HG02759 (cell line): ENCODE results near the gene TPCN1.
"Not testable (repeated sequence)": the region's sequence is repeated elsewhere in the genome, so short reads cannot be mapped to it uniquely, and the experiment has no call there.

ENCODE experiments used
- ATAC-seq: cut with Tn5 transposase; IDR thresholded peaks from one replicate; pipeline ENCODE4 v1.9.1; 2021; ENCODE audit warnings: mild to moderate bottlenecking, moderate library complexity; ENCODE audit not compliant: unreplicated experiment

TPCN1 gene

DNA sequence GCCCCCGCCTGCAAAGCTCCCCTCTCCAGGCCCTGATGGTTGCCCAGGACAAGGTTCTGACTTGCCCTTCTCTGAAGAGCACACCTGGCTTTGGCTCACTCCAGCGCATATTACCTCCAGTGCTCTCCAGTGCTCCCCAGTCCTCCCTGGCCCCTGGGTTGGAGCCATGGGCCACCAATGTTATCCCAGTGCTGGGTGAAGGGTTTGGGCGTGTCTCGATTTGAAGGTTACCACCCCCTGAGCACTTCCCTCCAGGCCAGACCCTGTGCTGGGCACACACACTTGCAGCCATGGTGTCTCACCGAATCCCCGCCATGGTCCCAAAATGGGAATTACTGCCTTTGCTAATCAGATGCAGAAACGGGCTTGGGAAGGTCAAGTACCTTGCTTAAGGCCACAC lies 24.7 kb upstream of the TPCN1 start:
- ATAC-seq: no peak

DNA sequence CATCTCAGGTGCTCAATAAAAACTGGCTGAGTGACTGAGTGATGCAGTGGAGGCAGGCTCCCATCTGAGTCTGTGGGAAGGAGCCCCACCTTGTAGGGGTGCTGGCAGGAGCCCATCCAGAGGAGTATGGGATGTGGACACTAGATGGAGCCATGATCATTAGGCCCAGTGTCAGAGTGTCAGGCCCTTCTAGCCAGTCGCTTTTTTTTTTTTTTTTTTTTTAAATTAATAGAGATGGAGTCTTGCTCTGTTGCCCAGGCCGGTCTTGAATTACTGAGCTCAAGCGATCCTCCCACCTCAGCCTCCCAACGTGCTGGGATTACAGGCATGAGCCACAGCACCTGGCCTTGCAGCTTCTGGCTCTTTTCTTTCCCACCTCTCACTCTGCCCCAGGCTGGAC lies 24.3 kb upstream of the TPCN1 start:
- peak; percentile 82 for ATAC-seq

DNA sequence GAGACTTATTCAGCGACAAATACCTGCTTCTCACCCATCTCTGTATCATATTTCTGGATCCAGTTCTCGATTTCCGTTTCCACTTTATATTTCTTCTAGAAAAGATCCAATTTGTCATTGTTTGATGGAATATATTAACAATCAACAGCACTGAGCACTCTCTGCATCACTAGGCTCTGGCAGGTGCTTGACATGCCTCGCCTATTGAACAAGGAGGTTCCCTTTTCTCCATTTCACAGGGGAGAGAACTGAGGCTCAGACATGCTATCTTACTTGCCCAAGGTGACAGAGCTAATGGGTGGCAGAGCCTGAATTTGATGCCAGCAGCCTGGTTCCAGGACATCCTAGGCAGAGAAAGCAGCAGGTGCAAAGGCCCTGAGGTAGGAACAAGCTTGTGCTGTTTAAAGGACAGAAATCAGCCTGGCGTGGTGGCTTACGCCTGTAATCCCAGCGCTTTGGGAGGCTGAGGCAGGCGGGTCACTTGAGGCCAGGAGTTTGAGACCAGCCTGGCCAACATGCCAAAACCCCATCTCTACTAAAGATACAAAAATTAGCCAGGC lies 23.7 kb upstream of the TPCN1 start:
- no peak for ATAC-seq

DNA sequence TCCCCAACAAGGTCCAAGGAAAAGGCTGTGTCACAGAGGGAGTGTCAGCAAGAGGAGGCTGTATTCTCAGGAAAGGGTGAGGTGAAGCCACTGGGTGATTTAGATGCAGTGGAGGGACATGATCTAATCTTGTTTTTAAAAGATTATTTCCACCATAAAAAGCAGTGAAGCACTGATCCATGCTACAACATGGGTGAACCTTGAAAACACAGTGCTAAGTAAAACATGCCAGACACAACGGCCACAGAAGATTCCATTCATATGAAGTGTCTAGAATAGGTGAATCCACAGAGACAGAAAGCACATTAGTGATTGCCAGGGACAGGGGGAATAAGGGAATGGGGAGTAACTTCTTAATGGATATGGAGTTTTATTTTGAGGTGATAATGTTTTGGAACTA lies 23.0 kb upstream of the TPCN1 start:
- no peak for ATAC-seq

DNA sequence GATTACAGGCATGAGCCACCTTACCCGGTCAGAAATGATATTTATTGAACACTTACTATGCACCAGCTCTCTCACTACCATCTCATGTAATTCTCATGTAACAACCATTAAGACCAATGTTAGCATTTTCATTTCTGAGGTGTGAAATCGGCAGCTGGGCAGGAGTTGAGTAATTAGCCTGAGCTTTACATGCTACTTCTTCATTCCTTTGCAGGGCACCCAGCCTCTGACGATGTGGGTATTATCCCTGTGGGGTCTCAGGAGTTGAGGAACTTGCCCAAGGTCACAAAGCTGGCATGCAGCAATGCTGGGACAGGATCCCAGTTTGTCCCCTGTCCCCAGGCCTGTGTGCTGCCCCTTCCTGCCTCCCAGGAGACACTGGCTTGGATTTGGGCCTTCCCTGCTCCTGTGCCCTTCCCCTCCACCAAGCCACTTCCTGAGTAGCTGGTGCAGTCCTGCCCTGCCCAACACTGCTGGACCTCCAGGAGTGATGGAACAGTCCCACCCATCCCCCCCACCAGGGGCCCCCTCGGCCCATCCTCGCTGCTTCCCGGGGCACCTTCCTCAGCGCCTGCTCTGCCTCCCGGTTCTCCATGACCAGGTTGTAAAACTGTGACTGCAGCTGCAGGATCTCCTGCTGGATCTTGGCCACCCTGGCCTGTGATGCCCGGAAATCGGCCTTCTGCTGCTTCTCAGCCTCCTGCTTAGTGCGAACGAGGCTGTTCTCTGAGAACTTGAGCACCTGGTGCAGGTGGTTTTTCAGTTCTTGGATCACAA lies 21.1 kb upstream of the TPCN1 start:
- no peak for ATAC-seq

DNA sequence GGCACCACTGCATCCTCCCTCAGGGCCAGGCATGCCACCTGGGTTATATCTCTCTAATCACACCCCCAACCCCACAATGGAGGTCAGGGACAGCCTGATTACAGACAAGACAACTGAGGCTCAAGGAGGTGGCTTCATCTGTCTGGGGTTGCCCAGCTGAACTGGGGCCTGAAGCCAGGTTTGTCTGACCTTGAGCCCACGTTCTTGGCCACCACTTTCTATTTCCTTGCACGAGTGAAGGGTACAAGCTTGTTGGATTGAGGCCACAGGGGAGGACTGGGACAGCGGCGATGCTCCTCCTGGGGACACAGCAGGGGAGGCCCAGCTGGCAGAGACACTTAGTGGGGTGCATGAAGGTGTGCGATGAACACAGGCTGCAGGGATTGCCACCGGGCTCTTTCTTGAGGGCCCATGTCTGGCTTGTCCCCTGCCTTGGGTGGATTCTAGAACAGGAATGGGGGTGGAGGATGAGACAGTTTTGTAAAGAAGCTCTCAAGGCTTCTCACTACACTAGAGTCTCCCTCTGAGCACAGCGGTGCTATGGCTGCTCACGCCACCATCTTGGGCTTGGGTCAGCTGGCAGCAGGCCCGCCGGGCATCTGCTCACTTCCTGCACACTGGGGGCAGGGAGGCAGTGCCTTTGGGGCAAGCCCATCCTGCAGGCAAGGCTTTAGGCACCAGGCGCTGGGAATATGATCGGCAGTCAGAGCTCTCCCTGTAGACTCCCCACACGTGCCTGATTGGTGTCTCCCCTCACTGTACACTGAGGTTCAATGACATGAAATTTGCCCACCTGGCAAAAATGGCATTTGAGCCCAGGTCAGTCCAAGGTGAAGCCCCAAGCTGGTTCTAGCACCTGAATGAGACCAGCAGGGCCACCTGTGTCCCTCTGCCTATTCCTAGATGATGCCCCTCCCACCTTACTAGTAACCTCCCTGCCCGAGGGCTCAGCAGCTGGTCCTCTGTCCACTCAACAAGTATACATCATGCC lies 19.8 kb upstream of the TPCN1 start:
- no peak for ATAC-seq

DNA sequence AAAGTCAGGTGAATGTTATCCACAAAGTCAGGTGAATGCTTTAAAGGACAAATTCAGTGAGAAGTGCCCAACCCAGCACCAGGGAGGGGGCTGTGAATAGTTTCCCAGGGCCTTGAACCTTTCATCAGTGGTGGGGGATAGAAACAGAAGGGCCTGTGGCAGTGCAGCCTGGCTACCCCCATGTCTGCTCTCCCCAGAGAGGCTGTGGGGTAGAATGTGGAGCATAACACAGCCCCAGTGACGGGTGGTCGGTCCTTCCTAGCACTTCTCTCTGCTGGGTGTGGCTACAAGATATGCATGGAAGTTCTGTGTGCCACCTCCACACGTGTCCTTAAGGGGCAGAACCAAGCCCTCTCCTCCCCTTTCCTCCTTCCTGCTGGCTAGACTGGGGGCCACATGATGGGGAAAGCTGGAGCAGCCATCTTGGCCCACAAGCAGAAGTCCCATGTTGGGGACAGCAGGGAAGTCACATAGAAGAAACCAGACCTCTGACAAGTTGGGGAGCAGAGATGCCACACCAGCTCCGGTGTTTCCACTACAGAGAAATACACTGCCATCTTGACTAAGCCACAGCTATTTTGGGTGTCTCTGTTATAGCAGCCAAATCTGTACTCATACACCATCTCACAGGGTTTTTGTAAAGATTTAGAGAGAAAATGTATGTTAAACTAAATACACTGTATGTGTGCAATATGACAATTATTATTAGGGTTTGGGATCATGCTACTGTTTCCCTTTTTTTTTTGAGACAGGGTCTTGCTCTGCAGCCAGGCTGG lies 18.8 kb upstream of the TPCN1 start:
- ATAC-seq: no peak

DNA sequence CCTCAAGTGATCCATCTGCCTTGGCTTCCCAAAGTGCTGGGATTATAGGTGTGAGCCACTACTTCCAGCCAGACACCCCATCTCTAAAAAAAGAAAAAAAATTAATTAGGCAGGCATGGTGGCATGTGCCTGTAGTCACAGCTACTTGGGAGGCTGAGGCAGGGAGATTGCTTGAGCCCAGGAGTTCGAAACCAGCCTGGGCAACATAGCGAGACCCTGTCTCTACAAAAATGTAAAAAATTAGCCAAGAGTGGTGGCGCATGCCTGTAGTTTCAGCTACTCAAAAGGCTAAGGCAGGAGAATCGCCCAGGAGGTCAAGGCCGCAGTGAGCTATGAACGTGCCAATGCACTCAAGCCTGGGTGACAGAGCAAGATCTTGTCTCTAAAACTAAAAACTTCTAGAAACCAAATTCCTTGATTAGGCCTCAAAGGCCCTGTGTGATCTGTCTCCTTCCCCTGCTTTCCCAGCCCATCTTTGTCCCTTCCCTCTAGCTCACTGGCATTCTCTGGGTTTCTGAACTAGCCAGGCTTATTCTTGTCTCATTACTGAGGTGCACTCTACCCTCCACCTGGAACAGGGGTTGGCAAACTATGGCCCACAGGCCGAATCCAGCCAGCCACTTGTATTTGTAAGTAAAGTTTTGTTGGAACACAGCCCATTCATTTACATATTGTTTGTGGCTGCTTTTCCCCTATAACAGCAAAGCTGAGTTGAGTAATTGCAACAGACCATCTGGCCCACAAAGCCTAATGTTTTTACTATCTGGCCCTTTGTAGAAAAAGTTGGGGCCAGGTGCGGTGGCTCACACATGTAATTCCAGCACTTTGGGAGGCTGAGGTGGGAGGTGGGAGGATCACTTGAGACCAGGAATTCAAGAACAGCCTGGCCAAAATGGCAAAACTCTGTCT lies 17.2 kb upstream of the TPCN1 start:
- no peak for ATAC-seq

DNA sequence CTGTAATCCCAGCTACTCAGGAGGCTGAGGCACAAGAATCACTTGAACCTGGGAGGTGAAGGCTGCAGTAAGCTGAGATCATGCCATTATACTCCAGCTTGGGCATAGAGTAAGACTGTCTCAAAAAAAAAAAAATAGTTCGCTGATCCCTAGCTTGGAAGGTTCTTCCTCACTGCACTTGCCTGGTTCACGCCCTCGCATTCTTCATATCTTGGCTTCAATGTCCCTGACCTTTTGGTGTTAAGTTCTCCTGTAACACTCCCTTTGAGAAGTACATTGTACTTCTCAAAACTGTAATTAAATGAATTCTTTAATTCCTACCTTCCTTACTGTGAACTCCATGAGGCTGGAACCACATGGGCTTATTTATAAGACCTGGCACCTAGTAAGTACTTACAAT lies 16.5 kb upstream of the TPCN1 start:
- no peak for ATAC-seq

DNA sequence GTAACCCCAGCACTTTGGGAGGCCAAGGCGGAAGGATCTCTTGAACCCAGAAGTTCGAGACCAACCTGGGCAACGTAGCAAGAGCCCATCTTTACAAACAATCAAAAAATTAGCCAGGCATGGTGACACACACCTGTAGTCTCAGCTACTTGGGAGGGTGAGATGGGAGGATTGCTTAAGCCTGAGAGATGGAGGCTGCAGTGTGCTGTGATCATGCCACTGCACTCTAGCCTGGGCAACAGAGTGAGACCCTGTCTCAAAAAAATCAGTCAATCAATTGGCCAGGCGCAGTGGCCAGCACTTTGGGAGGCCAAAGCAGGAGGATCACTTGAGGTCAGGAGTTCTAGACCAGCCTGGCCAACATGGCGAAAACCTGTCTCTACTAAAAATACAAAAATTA lies 14.5 kb upstream of the TPCN1 start:
- not testable (repeated sequence) for ATAC-seq

DNA sequence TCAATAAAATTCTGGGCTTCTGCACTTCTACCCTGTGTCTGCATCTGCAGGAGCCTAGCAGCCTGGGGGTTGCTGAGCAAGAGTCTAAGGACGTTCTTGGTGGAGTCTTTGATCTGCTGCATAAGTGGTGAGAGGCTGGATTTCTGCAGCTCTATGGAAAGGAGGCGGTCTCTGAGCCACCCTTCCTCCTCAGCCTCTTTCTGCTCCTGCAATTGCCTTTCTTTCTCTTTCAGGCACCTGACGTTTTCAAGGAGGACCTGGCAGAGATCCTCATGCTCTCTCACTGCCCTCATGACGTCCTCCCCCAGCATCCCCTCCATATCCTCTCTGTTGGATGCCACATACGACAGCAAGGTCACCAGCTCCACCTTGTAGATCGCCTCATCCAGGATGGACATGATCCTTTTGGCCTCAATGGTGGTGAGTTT lies 13.6 kb upstream of the TPCN1 start:
- ATAC-seq: no peak

DNA sequence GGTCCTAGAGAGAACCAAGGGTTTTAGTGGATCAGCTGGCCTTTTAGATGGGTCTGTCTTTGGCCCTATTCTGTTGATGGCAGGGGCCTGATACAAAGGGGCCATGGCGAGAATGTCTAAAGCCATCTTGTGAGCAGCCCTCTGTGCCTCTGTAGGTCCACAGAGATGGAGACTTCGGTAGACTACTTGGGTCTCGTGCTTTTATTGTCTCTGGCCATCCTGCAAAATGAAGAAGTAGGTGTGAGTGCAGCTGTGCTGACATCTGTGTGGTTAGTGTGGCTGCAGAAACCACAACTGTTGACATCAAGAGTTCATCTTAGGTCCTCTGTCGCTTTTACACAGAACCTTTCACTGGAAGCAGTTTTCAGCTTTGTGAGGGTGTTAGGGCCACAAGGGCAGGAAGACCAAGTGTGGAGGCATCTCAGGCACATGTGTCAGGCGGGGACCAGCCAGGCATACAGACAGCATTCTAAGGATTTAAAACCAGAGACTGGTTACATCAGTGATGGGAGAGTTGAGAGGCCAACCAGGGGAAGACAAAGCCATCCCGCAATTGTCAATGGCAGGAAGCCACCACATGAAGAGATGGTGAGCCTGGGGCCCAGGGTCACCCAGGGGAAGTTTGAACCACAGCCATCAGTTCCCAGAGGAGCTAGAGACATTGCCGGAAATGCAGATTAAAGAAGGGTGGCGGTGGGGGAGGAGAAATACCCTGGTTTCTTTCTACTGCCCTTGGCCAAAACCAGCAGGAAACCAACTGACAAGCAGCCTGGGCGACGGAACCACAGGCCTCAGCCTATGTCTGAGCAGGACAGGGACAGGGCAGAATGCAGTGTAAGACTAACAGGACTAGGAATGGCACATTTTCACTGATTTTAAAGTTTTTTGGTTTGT lies 13.0 kb upstream of the TPCN1 start:
- ATAC-seq: peak; percentile 80

DNA sequence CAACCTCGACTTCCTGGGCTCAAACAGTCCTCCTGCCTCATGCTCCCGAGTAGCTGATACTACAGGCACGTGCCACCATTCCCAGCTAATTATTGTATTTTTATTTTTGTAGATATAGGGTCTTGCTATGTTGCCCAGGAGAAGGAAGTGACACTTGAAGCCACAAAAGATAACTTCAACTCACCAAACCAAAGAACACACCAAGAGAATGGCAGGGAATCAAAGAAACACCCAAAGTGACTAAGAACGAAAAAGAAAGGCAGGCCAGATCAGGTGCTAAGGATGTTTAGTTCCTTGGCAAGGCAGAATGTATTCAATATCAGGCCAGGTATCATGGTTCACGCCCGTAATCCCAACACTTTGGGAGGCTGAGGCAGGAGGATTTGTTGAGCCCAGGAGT lies 10.1 kb upstream of the TPCN1 start:
- ATAC-seq: no peak

DNA sequence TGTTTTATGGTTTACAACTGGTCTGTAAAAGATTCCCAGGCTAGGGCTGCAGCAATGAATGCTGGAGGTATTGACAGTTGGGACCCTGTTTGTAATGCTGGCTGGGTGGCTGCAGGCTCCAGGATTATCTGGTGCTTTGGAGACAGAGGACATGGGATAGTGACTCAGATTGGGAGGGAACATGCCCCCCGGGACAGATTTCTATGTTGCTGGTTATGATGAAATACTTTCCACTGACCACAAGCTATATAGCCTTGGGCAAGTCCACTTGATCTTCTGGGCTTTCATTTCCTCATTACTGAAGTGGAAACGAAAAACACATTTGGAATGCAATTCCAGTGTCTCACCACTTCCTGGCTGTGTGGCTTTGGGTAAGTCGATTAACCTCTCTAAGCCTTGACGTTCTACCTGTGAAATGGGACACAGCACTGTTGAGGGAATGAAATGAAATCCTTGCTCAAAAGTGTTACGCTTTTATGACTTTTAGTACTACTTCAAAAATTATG lies 6.3 kb upstream of the TPCN1 start:
- ATAC-seq: peak; percentile 53

DNA sequence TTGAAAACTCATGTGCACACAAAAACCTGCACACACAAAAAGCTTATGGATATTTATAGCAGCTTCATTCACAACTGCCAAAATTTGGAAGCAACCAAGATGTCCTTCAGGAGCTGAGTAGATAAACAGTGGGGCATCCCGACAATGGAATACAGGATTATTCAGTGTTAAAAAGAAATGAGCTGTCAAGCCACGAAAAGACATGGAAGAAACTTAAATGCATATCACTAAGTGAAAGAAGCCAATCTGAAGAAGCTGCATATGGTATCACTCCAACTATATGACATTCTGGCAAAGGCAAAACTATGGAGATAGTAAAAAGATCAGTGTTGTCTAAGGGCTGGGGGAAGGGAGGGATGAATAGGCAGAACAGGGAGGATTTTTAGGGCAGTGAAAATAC lies 5.2 kb upstream of the TPCN1 start:
- no peak for ATAC-seq

DNA sequence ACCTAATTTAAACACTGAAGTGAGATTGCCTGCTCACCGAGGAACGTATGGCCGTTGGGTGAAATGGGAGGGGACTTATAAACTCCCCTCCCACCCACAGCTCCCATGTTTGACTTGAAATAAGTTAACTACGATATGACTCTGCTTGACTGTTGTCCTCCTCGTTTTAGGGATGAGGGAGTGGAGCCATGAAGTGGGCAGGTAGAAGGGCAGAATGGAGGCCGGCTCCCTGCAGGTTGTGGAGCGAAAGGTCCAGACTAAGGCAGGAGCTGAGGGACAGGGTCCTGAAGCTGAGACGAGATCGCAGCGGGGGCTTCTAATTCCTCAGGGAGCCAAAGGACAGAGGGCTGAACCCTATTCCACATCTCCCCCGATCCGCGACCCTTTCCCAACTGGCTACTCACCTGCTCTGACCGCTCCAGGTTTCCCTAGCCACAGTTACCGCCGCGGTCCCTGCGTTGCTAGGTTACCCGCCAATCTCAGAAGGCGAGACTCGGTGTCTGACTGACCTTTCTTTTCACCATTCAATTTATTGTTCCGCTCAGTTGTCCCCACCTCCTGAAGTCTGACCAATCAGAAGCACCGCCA lies 577 bp upstream of the TPCN1 start:
- peak; percentile 0 for ATAC-seq

DNA sequence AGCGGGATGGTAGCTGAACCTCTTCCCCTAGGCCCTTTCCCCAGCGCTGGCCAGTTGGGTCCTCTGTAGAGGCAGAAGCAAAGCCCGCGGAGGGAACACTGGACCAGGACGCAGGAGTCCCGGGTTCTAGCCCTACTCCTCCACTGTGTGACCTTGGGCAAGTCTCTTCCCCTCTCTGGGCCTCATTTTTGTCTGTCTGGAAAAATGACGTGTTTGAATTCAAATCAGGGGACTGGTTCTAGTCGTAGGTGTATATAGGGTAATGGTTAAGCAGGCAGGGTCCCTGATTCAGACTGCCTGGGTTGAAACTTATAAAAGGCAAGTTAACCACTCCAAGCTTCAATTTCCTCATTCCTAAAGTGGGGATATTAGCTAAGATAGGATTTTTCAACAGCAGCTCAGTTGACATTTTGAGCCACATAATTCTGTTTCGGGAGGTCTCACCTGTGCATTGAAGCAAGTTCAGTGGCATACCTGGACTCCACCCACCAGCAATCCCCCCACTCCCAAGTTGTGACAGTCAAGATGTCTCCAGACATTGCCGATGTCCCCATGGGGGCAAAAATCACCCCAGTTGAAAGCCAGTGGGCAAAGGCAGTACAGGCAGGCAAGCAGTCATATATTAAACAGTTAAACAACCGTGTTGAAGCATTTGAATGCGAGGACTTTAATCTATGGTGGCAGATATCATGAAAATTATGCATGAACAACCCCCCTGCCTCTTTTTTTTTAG lies 899 bp downstream of the TPCN1 start:
- ATAC-seq: peak; percentile 0
